SH-SY5Y (cell line): ENCODE measurements around the gene NKD1.

ENCODE experiments used
- GATA2 ChIP-seq: IDR thresholded peaks from 2 replicates; pipeline ENCODE4 v1.6.1; 2011; ENCODE audit warnings: mild to moderate bottlenecking, low read depth, low read length
- GATA3 ChIP-seq: IDR thresholded peaks from 2 replicates; pipeline ENCODE4 v1.6.1; 2011; ENCODE audit warnings: low read depth, mild to moderate bottlenecking, low read length, moderate library complexity

The NKD1 gene

GRCh38 chr16:50530277-50531236, 17.6 kb upstream of the NKD1 start:
- TF ChIP-seq GATA3 (no peak), GATA2 (no peak)

GRCh38 chr16:50531359-50531758, 16.8 kb upstream of the NKD1 start:
- TF ChIP-seq GATA2, result no peak
- TF ChIP-seq GATA3, result no peak

- TF ChIP-seq GATA3 (no peak), GATA2 (no peak)
Observed at GRCh38 chr16:50531901-50532300, 16.3 kb upstream of the NKD1 start.

GRCh38 chr16:50532576-50532975, 15.6 kb upstream of the NKD1 start:
- no peak for TF ChIP-seq GATA3
- TF ChIP-seq GATA2, result no peak

DNA sequence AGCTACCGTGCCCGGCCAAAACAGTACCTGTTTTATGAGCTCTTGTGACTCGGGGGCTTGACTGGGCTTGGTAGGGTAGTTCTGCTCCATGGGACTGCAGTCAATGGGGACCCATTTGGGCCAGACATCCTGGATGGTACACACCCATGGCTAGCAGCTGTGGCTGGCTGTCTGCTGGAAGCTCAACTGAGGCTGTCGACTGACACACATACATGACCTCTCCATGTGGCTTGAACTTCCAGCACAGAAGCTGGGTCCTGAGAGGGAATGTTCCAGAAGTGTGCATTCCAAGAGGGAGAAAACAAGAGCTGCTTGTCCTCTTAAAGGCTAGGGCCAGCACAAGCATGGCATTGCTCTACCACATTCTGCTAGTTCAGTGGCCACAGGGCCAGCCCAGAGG, 14.9 kb upstream of the NKD1 start:
- TF ChIP-seq GATA2 (no peak), GATA3 (no peak)

DNA sequence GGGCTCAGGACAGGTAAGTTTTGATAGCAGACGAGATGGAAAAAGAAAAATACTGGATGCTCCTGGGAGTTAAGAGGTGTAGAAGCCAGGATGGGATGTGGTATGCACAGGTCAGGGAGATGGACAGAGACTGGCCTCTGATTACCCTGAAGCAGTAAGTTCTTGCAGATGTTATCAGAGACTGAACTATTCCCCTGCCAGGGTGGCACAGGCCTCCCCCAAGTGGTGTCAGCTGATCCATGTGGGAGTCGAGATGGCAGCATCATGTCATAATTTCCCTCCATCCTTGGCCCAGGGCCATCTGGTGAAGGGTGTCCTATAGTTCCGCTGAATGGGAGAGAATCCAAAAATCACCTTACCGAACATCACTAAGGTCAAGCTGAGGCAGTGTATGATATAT, 14.1 kb upstream of the NKD1 start:
- TF ChIP-seq GATA2, result 0 out of 2 replicates have a peak, but pooled peaks have one; percentile 12
- TF ChIP-seq GATA3, result no peak

- TF ChIP-seq GATA3, result no peak
- TF ChIP-seq GATA2, result no peak
Observed at GRCh38 chr16:50534556-50534955, 13.6 kb upstream of the NKD1 start.

- TF ChIP-seq GATA3 (no peak), GATA2 (no peak)
Observed at GRCh38 chr16:50534958-50535357, 13.2 kb upstream of the NKD1 start.

- TF ChIP-seq GATA3, result no peak
Observed at GRCh38 chr16:50535506-50536257, 12.5 kb upstream of the NKD1 start.

- no peak for TF ChIP-seq GATA3
- TF ChIP-seq GATA2, result no peak
Observed at GRCh38 chr16:50537533-50538290, 10.5 kb upstream of the NKD1 start.

DNA sequence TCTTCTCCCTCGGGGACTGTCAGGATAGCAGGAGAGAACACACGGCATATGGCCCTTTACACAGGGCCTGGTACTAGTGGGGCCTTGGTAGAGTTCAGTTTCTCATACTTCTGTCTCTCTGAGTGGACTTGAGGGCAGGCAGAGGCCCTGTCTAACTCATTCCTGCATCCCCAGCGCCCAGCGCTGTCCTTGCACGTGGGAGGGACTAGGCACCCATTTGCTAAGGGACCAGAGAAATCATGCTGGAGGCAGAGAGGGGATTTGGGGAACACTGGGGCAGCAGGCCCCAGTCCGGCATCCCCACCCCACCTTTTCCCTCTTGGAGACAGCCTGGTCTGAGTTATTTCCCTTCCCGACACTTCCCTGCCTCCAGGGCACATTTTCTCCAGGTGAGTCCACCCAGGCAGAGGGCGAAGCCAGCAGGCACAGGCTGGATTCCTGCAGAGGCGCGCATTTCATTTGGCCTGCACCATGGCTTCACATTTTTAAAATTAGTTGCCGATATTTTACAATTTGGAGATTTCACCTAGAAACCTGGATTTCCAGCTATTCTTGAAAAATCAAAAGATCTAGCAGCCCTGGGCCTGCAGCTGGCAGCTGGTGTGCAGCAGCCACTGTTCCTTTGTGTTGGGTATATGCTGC, 9.7 kb upstream of the NKD1 start:
- TF ChIP-seq GATA3 (no peak), GATA2 (no peak)

GRCh38 chr16:50539053-50539695, 9.0 kb upstream of the NKD1 start:
- no peak for TF ChIP-seq GATA2
- no peak for TF ChIP-seq GATA3
